BE2C (cell line): ENCODE data around the gene OAS2.

ENCODE experiments used
- DNase-seq: peaks from one replicate; pipeline ENCODE4 v3.0.0-alpha.2; 2020
- H3K27me3 ChIP-seq: fragments of 250-450 bp; sonication (Bioruptor Pico); 2 replicates; pipeline ENCODE4 v1.5.1; 2020; ENCODE audit warnings: mild to moderate bottlenecking
- H3K36me3 ChIP-seq: fragments of 250-450 bp; sonication (Bioruptor Pico); 2 replicates; pipeline ENCODE4 v1.5.1; 2020; ENCODE audit warnings: mild to moderate bottlenecking
- H3K4me1 ChIP-seq: fragments of 250-450 bp; sonication (Bioruptor Pico); 2 replicates; pipeline ENCODE4 v1.5.1; 2020
- H3K4me3 ChIP-seq: 2 replicates; pipeline ENCODE4 v1.5.1; 2011; ENCODE audit warnings: low read depth, low read length
- H3K9me3 ChIP-seq: fragments of 250-450 bp; sonication (Bioruptor Pico); 2 replicates; pipeline ENCODE4 v1.5.1; 2020
- CTCF ChIP-seq: IDR thresholded peaks from 2 replicates; pipeline ENCODE4 v1.5.1; 2012; ENCODE audit warnings: mild to moderate bottlenecking, low read depth, low read length

Gene OAS2

GRCh38 chr12:112939761-112940381 lies 38.4 kb upstream of the OAS2 start:
- no peak for TF ChIP-seq CTCF
- Histone ChIP-seq H3K4me3 (peak overlapping the region; percentile 88), H3K9me3 (no peaks in the 10 kb centered on the region), H3K36me3 (peaks cover 17% of the 10 kb centered on the region), H3K27me3 (no peaks in the 10 kb centered on the region), H3K4me1 (peaks cover 15% of the 10 kb centered on the region)
- no peak for DNase-seq

- Histone ChIP-seq H3K27me3 (no peaks in the 10 kb centered on the region), H3K4me1 (peaks cover 15% of the 10 kb centered on the region), H3K9me3 (no peaks in the 10 kb centered on the region), H3K36me3 (peaks cover 26% of the 10 kb centered on the region), H3K4me3 (no peak overlapping the region)
- no peak for TF ChIP-seq CTCF
- no peak for DNase-seq
Measured at GRCh38 chr12:112941528-112942335, 36.6 kb upstream of the OAS2 start.

DNA sequence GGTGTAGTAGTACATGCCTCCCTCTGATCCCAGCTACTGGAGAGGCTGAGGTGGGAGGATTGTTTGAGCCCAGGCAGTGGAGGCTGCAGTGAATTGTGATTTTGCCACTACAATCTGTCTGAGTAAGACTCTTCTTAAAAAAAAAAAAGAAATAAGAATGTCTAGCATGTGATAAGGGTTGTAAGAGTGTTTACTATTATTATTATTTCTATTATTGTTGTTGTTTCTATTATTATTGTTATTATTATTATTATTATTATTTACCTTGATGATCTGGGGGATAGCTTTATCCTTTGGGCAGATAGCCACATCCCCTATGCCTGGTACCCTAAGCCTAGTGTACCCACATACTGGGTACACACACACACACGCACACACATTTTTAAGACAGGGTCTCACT lies 35.7 kb upstream of the OAS2 start:
- Histone ChIP-seq H3K4me1 (peaks cover 11% of the 10 kb centered on the region), H3K27me3 (no peaks in the 10 kb centered on the region), H3K9me3 (no peaks in the 10 kb centered on the region), H3K36me3 (peaks cover 34% of the 10 kb centered on the region), H3K4me3 (no peak overlapping the region)
- DNase-seq, result no peak
- TF ChIP-seq CTCF, result no peak

- peaks cover 11% of the 10 kb centered on the region for H3K4me1 ChIP-seq
- no peak for DNase-seq
- no peak for TF ChIP-seq CTCF
- no peaks in the 10 kb centered on the region for H3K9me3 ChIP-seq
- peaks cover 45% of the 10 kb centered on the region for H3K36me3 ChIP-seq
- no peak overlapping the region for H3K4me3 ChIP-seq
- no peaks in the 10 kb centered on the region; the same call in 1 of the 2 replicates for H3K27me3 ChIP-seq
Measured at GRCh38 chr12:112944024-112944690, 34.2 kb upstream of the OAS2 start.

- no peaks in the 10 kb centered on the region; the same call in 1 of the 2 replicates for H3K4me1 ChIP-seq
- no peak for DNase-seq
- H3K36me3 ChIP-seq, result peaks cover 47% of the 10 kb centered on the region
- TF ChIP-seq CTCF, result no peak
- no peaks in the 10 kb centered on the region for H3K9me3 ChIP-seq
- no peak overlapping the region for H3K4me3 ChIP-seq
- H3K27me3 ChIP-seq, result no peaks in the 10 kb centered on the region; the same call in 1 of the 2 replicates
Measured at GRCh38 chr12:112945515-112945914, 32.8 kb upstream of the OAS2 start.
